Upper lobe of right lung (tissue), 1 donor: ENCODE results near the gene BTG1. TPM values are rescaled to one million over a fixed set of nuclear protein-coding genes. Genes with fewer than 3 reads are reported as not detected.

Experiments
- ATAC-seq: fragments of 200-7000 bp; cut with Tn5 transposase; one replicate; pipeline ENCODE4 v1.9.1; 2020; ENCODE audit warnings: mild to moderate bottlenecking, moderate library complexity
- DNase-seq: peaks from one replicate; pipeline ENCODE4 v3.0.0-alpha.2; 2020
- H3K27ac ChIP-seq: fragments of 200-600 bp; one replicate; pipeline ENCODE4 v1.8.0; 2022
- H3K27me3 ChIP-seq: fragments of 200-600 bp; one replicate; pipeline ENCODE4 v1.8.0; 2022; ENCODE audit warnings: mild to moderate bottlenecking
- H3K36me3 ChIP-seq: fragments of 200-600 bp; one replicate; pipeline ENCODE4 v1.8.0; 2022
- H3K4me1 ChIP-seq: fragments of 200-600 bp; one replicate; pipeline ENCODE4 v1.8.0; 2022
- H3K4me3 ChIP-seq: fragments of 200-600 bp; one replicate; pipeline ENCODE4 v1.8.0; 2022; ENCODE audit warnings: mild to moderate bottlenecking
- H3K9me3 ChIP-seq: fragments of 200-600 bp; one replicate; pipeline ENCODE4 v1.8.0; 2022
- CTCF ChIP-seq: fragments of 200-600 bp; IDR thresholded peaks from one replicate; pipeline ENCODE4 v1.8.0; 2022; ENCODE audit warnings: antibody characterized with exemption
- intact Hi-C: fragments of 100-400 bp; cut with DNase I; formaldehyde crosslinking; loops from one replicate; pipeline ENCODE4 v1.11.0; 2022
- total RNA-seq: library from RNA; stranded (reverse); fragmentation: NEBNext Ultra II Directional; extraction: Animal tissue kit (Norgen Biotek cat#: 25700); gene quantifications from one replicate; pipeline ENCODE4 v1.2.1, GENCODE V29; 2021
- donor health status: DM: no; HTN: yes; CAD: no; lungs with severe emphysema.

BTG1 gene
- total RNA-seq, 1 donor from 2014 or later, result 163 TPM

- Histone ChIP-seq H3K4me3 (no peak overlapping the region), H3K9me3 (no peaks in the 10 kb centered on the region), H3K4me1 (peaks cover 37% of the 10 kb centered on the region), H3K27me3 (no peaks in the 10 kb centered on the region), H3K36me3 (no peaks in the 10 kb centered on the region), H3K27ac (no peak overlapping the region)
- intact Hi-C loops, result no loop called here
- TF ChIP-seq CTCF, result no peak
- DNase-seq (no peak), ATAC-seq (no peak)
Observed at GRCh38 chr12:92110083-92110640, 35.5 kb downstream of the BTG1 start.

DNA sequence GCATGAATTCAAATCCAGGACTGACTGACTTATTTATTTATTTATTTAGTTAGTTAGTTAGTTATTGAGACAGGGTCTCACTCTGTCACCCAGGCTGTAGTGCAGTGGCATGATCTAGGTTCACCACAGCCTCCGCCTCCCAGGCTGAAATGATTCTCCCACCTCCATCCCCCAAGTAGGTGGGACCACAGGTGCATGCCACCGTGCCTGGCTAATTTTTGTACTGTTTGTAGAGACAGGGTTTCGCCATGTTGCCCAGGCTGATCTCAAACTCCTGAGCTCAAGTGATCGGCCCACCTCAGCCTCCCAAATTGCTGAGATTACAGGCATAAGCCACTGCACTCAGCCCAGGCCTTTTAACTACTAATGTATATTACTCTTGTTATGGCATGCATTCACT lies 36.0 kb downstream of the BTG1 start:
- intact Hi-C loops, result no loop called here
- ATAC-seq (no peak), DNase-seq (no peak)
- Histone ChIP-seq H3K27me3 (no peaks in the 10 kb centered on the region), H3K4me1 (peaks cover 37% of the 10 kb centered on the region), H3K36me3 (no peaks in the 10 kb centered on the region), H3K27ac (no peak overlapping the region), H3K4me3 (no peak overlapping the region), H3K9me3 (no peaks in the 10 kb centered on the region)
- TF ChIP-seq CTCF, result no peak

- Histone ChIP-seq H3K36me3 (no peaks in the 10 kb centered on the region), H3K4me1 (peaks cover 37% of the 10 kb centered on the region), H3K27ac (no peak overlapping the region), H3K9me3 (no peaks in the 10 kb centered on the region), H3K4me3 (no peak overlapping the region), H3K27me3 (no peaks in the 10 kb centered on the region)
- TF ChIP-seq CTCF, result no peak
- intact Hi-C loops, result no loop called here
- peak; percentile 87 for ATAC-seq
- DNase-seq, result no peak
Observed at GRCh38 chr12:92108651-92109050, 37.0 kb downstream of the BTG1 start.

- Histone ChIP-seq H3K36me3 (no peaks in the 10 kb centered on the region), H3K9me3 (no peaks in the 10 kb centered on the region), H3K27me3 (no peaks in the 10 kb centered on the region), H3K27ac (no peak overlapping the region), H3K4me3 (no peak overlapping the region), H3K4me1 (peaks cover 37% of the 10 kb centered on the region)
- ATAC-seq (no peak), DNase-seq (no peak)
- intact Hi-C loops, result no loop called here
- TF ChIP-seq CTCF, result no peak
Observed at GRCh38 chr12:92107621-92108131, 38.0 kb downstream of the BTG1 start.

DNA sequence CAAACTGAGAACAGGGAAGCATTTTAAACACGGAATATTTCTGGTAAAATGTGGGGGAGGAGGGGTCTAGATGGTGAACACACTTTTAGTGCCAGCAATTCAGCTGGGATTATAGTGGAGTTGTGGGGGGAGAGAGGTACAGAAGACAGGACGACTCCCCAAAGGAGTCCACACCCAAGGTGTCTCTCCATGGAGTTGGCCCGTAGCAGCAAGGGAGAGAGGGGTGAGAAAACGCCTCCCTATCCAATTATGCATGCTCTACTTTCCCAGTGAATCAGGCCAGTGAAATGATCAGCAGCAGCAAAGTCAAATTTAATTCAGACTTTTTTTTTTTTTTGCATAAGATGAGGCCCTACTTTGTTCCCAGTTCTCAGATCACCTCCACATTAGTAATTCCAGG lies 38.6 kb downstream of the BTG1 start:
- H3K4me3 ChIP-seq, result no peak overlapping the region
- ATAC-seq, result no peak
- no peaks in the 10 kb centered on the region for H3K27me3 ChIP-seq
- H3K4me1 ChIP-seq, result peaks cover 37% of the 10 kb centered on the region
- no peak overlapping the region for H3K27ac ChIP-seq
- intact Hi-C loops, result no loop called here
- no peak for TF ChIP-seq CTCF
- H3K36me3 ChIP-seq, result no peaks in the 10 kb centered on the region
- DNase-seq, result no peak
- H3K9me3 ChIP-seq, result no peaks in the 10 kb centered on the region

GRCh38 chr12:92105676-92106075 lies 40.0 kb downstream of the BTG1 start:
- H3K4me1 ChIP-seq, result peaks cover 37% of the 10 kb centered on the region
- peak; percentile 65 for ATAC-seq
- no peak overlapping the region for H3K27ac ChIP-seq
- intact Hi-C loops, result no loop called here
- no peaks in the 10 kb centered on the region for H3K27me3 ChIP-seq
- TF ChIP-seq CTCF, result no peak
- H3K9me3 ChIP-seq, result no peaks in the 10 kb centered on the region
- no peaks in the 10 kb centered on the region for H3K36me3 ChIP-seq
- DNase-seq, result no peak
- H3K4me3 ChIP-seq, result no peak overlapping the region
